RWPE2 (cell line): ENCODE measurements around the gene MSI2.

Source experiments
- ATAC-seq: fragments of 200-7000 bp; cut with Tn5 transposase; 3 replicates; pipeline ENCODE4 v1.9.1; 2021; ENCODE audit warnings: low read depth
- DNase-seq: peaks from one replicate; pipeline ENCODE4 v3.0.0-alpha.2; 2020; ENCODE audit warnings: low spot score
- H3K27ac ChIP-seq: fragments of 450-650 bp; 2 replicates; pipeline ENCODE4 v1.5.1; 2017; ENCODE audit warnings: mild to moderate bottlenecking; ENCODE audit not compliant: poor library complexity, severe bottlenecking
- H3K27me3 ChIP-seq: fragments of 250-450 bp; sonication (Bioruptor Pico); 2 replicates; pipeline ENCODE4 v1.5.1; 2021; ENCODE audit warnings: mild to moderate bottlenecking, moderate library complexity; ENCODE audit not compliant: insufficient read depth, poor library complexity, severe bottlenecking
- H3K36me3 ChIP-seq: fragments of 250-450 bp; sonication (Bioruptor Pico); 2 replicates; pipeline ENCODE4 v1.5.1; 2020; ENCODE audit warnings: low read depth, mild to moderate bottlenecking, moderate library complexity
- H3K4me1 ChIP-seq: fragments of 250-450 bp; sonication (Bioruptor Pico); 2 replicates; pipeline ENCODE4 v1.5.1; 2021; ENCODE audit warnings: mild to moderate bottlenecking, moderate library complexity; ENCODE audit not compliant: insufficient read depth, poor library complexity, severe bottlenecking
- H3K4me3 ChIP-seq: fragments of 250-450 bp; sonication (Bioruptor Pico); 2 replicates; pipeline ENCODE4 v1.5.1; 2021; ENCODE audit warnings: mild to moderate bottlenecking, moderate library complexity; ENCODE audit not compliant: severe bottlenecking
- H3K9me3 ChIP-seq: fragments of 250-450 bp; sonication (Bioruptor Pico); 2 replicates; pipeline ENCODE4 v1.5.1; 2021; ENCODE audit warnings: mild to moderate bottlenecking, moderate library complexity; ENCODE audit not compliant: severe bottlenecking
- TF ChIP-seq, protein P1 (sequence below): fragments of 450-650 bp; IDR thresholded peaks from one replicate; pipeline ENCODE4 v1.5.1; 2017; ENCODE audit warnings: mild to moderate bottlenecking, moderate library complexity; ENCODE audit not compliant: poor library complexity, severe bottlenecking

The MSI2 gene

DNA sequence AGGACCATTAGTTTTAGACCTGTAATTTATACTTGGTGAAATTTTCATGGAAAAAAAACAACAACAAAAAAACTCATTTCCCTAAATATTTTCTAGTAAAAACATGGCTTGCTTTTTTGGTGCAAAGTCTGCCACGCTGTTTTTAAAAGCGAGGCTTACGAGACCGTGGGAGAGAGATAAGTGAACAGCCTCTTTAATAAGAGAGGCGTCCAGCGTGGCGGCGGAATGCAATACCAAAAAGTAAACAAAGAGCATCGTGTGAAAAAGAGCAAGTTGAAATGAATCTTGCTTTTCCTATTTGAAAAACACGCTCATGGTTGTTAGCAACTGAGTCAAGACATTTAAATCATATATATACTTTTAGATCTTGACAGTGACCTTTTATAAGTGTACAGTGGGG is 10.5 kb upstream of the MSI2 start:
- ATAC-seq, result no peak
- H3K4me3 ChIP-seq, result no peak overlapping the region
- DNase-seq, result no peak
- TF ChIP-seq, protein P1, sequence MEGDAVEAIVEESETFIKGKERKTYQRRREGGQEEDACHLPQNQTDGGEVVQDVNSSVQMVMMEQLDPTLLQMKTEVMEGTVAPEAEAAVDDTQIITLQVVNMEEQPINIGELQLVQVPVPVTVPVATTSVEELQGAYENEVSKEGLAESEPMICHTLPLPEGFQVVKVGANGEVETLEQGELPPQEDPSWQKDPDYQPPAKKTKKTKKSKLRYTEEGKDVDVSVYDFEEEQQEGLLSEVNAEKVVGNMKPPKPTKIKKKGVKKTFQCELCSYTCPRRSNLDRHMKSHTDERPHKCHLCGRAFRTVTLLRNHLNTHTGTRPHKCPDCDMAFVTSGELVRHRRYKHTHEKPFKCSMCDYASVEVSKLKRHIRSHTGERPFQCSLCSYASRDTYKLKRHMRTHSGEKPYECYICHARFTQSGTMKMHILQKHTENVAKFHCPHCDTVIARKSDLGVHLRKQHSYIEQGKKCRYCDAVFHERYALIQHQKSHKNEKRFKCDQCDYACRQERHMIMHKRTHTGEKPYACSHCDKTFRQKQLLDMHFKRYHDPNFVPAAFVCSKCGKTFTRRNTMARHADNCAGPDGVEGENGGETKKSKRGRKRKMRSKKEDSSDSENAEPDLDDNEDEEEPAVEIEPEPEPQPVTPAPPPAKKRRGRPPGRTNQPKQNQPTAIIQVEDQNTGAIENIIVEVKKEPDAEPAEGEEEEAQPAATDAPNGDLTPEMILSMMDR, result no peak
- H3K27me3 ChIP-seq, result no peaks in the 10 kb centered on the region
- no peaks in the 10 kb centered on the region for H3K36me3 ChIP-seq
- no peaks in the 10 kb centered on the region for H3K9me3 ChIP-seq
- H3K27ac ChIP-seq, result no peak overlapping the region
- no peaks in the 10 kb centered on the region for H3K4me1 ChIP-seq

DNA sequence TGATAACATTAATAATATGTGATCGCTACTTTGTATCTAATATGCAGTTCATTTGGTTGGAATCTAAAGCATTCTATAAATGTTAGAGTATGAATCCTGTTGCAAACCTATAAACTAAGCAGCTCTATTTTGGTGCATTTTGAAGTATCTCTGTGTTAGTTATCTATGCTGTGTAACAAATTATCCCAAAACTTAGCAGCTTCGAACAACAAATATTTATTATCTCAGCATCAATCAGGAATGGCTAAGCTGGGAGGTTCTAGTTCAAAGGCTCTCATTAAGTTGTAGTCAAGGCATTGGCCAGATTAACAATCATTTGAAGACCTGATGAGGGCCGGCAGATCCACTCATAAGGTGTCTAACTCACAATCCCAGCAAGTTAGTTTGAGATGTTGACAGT is 10.1 kb upstream of the MSI2 start:
- TF ChIP-seq, protein P1, result no peak
- H3K27me3 ChIP-seq, result no peaks in the 10 kb centered on the region
- ATAC-seq (no peak), DNase-seq (no peak)
- H3K4me3 ChIP-seq, result no peak overlapping the region
- no peaks in the 10 kb centered on the region for H3K4me1 ChIP-seq
- no peaks in the 10 kb centered on the region for H3K36me3 ChIP-seq
- H3K27ac ChIP-seq, result no peak overlapping the region
- H3K9me3 ChIP-seq, result peaks cover 2% of the 10 kb centered on the region

DNA sequence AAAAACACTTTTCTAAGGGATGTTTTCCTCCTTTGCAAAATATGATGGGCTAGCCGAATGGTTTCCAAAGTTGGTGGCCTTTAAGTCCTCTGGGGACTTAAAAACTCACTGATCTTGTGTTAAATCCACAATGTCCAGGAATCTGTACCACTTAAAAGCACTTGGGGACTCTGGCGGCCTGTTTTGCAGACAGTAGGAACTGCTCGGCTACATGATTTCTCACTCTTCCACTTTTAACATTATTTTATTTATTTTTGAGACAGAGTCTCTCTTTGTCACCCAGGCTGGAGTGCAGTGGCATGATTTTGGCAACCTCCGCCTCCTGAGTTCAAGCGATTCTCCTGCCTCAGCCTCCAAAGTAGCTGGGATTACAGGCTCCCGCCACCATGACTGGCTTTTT is 9.1 kb upstream of the MSI2 start:
- H3K4me3 ChIP-seq, result no peak overlapping the region
- H3K27me3 ChIP-seq, result no peaks in the 10 kb centered on the region
- no peak for DNase-seq
- H3K36me3 ChIP-seq, result no peaks in the 10 kb centered on the region
- peaks cover 4% of the 10 kb centered on the region for H3K9me3 ChIP-seq
- no peak for ATAC-seq
- TF ChIP-seq, protein P1, result no peak
- no peak overlapping the region for H3K27ac ChIP-seq
- no peaks in the 10 kb centered on the region for H3K4me1 ChIP-seq

DNA sequence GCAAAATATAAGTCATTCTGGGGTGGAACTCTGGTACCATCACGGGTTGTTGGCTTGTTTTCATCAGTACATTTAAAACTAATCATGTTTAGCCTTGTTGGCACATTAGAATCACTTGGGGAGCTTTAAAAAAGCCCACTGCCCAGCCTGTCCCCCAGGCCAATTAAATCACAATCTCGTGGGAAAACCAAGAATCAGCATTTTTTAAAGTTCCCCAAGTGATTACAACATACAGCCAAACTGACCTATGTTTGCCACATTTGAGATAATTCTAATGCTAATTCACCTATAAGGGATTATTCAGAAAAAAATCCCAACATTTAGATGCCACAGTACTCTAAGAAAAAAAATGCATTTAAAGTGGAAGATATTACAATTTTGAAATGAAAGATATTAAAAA is 8.4 kb upstream of the MSI2 start:
- TF ChIP-seq, protein P1, result no peak
- DNase-seq (no peak), ATAC-seq (no peak)
- Histone ChIP-seq H3K27ac (no peak overlapping the region), H3K4me1 (no peaks in the 10 kb centered on the region), H3K36me3 (no peaks in the 10 kb centered on the region), H3K9me3 (peaks cover 4% of the 10 kb centered on the region), H3K4me3 (no peak overlapping the region), H3K27me3 (no peaks in the 10 kb centered on the region)

DNA sequence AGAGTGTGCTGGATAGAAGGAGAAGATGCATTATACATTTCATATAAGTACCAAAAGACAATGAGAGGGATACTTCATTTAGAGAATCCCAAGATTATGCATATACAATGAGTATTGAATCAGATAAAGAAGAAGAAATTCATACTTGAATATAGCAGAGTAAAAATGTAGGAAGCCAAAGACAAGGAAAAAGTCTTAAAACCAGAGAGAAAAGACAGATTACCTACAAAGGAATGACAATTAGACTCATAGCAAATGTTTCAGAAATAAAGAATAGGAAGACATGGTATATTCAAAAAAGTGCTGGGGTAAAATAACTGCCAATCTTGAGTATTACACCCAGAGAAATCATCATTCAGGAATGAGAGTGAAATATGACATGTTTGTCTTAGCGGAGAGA is 6.8 kb upstream of the MSI2 start:
- Histone ChIP-seq H3K9me3 (peaks cover 4% of the 10 kb centered on the region), H3K27ac (no peak overlapping the region), H3K36me3 (no peaks in the 10 kb centered on the region), H3K4me1 (no peaks in the 10 kb centered on the region), H3K27me3 (no peaks in the 10 kb centered on the region), H3K4me3 (no peak overlapping the region)
- TF ChIP-seq, protein P1, result no peak
- ATAC-seq (no peak), DNase-seq (no peak)
